WTC11 (cell line): ENCODE data around the gene RABL3. TPM values are rescaled to one million over a fixed set of nuclear protein-coding genes. Genes with fewer than 3 reads are reported as not detected.
A peak's percentile ranks its signal among the peaks of the same experiment; 100 is the strongest.

Experiments
- ATAC-seq: fragments of 200-7000 bp; cut with Tn5 transposase; 2 replicates; pipeline ENCODE4 v1.10.0; 2021; ENCODE audit warnings: mild to moderate bottlenecking, moderate library complexity
- CTCF ChIA-PET: fragments of 300-600 bp; sonication (Branson Sonifier 250); formaldehyde crosslinking; loops from one replicate; lab custom pipeline; 2021; ENCODE audit warnings: antibody characterized with exemption; lab: Charles Lee
- POLR2A ChIA-PET: fragments of 350-600 bp; sonication (Branson Sonifier 250); formaldehyde crosslinking; loops from one replicate; lab custom pipeline; 2021; ENCODE audit warnings: antibody characterized with exemption; lab: Charles Lee
- DNase-seq: peaks from one replicate; pipeline ENCODE4 v3.0.0; 2021; ENCODE audit warnings: low spot score
- H3K27ac Mint-ChIP-seq: 2 replicates; pipeline ENCODE4 v1.8.0; 2021; ENCODE audit warnings: mixed read lengths
- H3K27me3 Mint-ChIP-seq: 2 replicates; pipeline ENCODE4 v1.8.0; 2021; ENCODE audit warnings: low read depth, mild to moderate bottlenecking, moderate library complexity, mixed read lengths
- H3K36me3 Mint-ChIP-seq: 2 replicates; pipeline ENCODE4 v1.8.0; 2021; ENCODE audit warnings: mixed read lengths
- H3K4me1 Mint-ChIP-seq: 2 replicates; pipeline ENCODE4 v1.8.0; 2022; ENCODE audit warnings: mixed read lengths
- H3K4me3 Mint-ChIP-seq: 2 replicates; pipeline ENCODE4 v1.8.0; 2021; ENCODE audit warnings: mild to moderate bottlenecking, moderate library complexity, mixed read lengths
- H3K9me3 Mint-ChIP-seq: 2 replicates; pipeline ENCODE4 v1.8.0; 2021; ENCODE audit warnings: mixed read lengths
- AFF4 ChIP-seq: sonication (generic); formaldehyde crosslinking; IDR thresholded peaks from 2 replicates; pipeline ENCODE4 v1.8.1; 2023; ENCODE audit warnings: mild to moderate bottlenecking, missing genetic modification reagents, borderline replicate concordance
- ATF1 ChIP-seq: sonication (generic); formaldehyde crosslinking; IDR thresholded peaks from 2 replicates; pipeline ENCODE4 v1.8.1; 2023; ENCODE audit warnings: mild to moderate bottlenecking, moderate library complexity, missing genetic modification reagents
- ATF2 ChIP-seq: sonication (generic); formaldehyde crosslinking; IDR thresholded peaks from 2 replicates; pipeline ENCODE4 v1.8.1; 2022; ENCODE audit warnings: low read depth, missing genetic modification reagents, borderline replicate concordance
- ATF6 ChIP-seq: sonication (generic); formaldehyde crosslinking; IDR thresholded peaks from 2 replicates; pipeline ENCODE4 v1.8.1; 2023; ENCODE audit warnings: mild to moderate bottlenecking, missing genetic modification reagents
- E2F5 ChIP-seq: sonication (generic); formaldehyde crosslinking; IDR thresholded peaks from 2 replicates; pipeline ENCODE4 v1.8.1; 2022; ENCODE audit warnings: mild to moderate bottlenecking, moderate library complexity, missing genetic modification reagents
- ELF4 ChIP-seq: sonication (generic); formaldehyde crosslinking; IDR thresholded peaks from 2 replicates; pipeline ENCODE4 v1.8.1; 2022; ENCODE audit warnings: low read depth, mild to moderate bottlenecking, moderate library complexity, missing genetic modification reagents
- FOXP1 ChIP-seq: sonication (generic); formaldehyde crosslinking; IDR thresholded peaks from 2 replicates; pipeline ENCODE4 v1.8.0; 2022; ENCODE audit warnings: missing genetic modification reagents, mild to moderate bottlenecking, moderate library complexity, borderline replicate concordance
- GABPB1 ChIP-seq: sonication (generic); formaldehyde crosslinking; IDR thresholded peaks from 2 replicates; pipeline ENCODE4 v1.8.1; 2023; ENCODE audit warnings: mild to moderate bottlenecking, missing genetic modification reagents
- JUN ChIP-seq: sonication (generic); formaldehyde crosslinking; IDR thresholded peaks from 2 replicates; pipeline ENCODE4 v1.8.0; 2023; ENCODE audit warnings: mild to moderate bottlenecking, missing genetic modification reagents
- SMAD3 ChIP-seq: sonication (generic); formaldehyde crosslinking; IDR thresholded peaks from 2 replicates; pipeline ENCODE4 v1.8.0; 2022; ENCODE audit warnings: missing genetic modification reagents, mild to moderate bottlenecking, borderline replicate concordance
- SMAD4 ChIP-seq: sonication (generic); formaldehyde crosslinking; IDR thresholded peaks from 2 replicates; pipeline ENCODE4 v1.8.0; 2022; ENCODE audit warnings: mild to moderate bottlenecking, missing genetic modification reagents
- ZNF121 ChIP-seq: sonication (generic); formaldehyde crosslinking; IDR thresholded peaks from 2 replicates; pipeline ENCODE4 v1.8.0; 2023; ENCODE audit warnings: missing genetic modification reagents
- ZNF219 ChIP-seq: sonication (generic); formaldehyde crosslinking; IDR thresholded peaks from 2 replicates; pipeline ENCODE4 v1.8.0; 2023; ENCODE audit warnings: missing genetic modification reagents, mild to moderate bottlenecking, borderline replicate concordance
- ZNF396 ChIP-seq: fragments of 250-450 bp; sonication (Bioruptor Pico); IDR thresholded peaks from 2 replicates; pipeline ENCODE4 v1.8.0; 2021; ENCODE audit warnings: mild to moderate bottlenecking, moderate library complexity, borderline replicate concordance
- ZNF416 ChIP-seq: fragments of 250-450 bp; sonication (Bioruptor Pico); IDR thresholded peaks from 2 replicates; pipeline ENCODE4 v1.9.0; 2021; ENCODE audit warnings: mild to moderate bottlenecking, inconsistent platforms
- ZNF423 ChIP-seq: fragments of 250-450 bp; sonication (Bioruptor Pico); IDR thresholded peaks from 2 replicates; pipeline ENCODE4 v2.1.2; 2022; ENCODE audit warnings: mild to moderate bottlenecking, moderate library complexity
- total RNA-seq: library from RNA; stranded (reverse); gene quantifications from 3 replicates; pipeline ENCODE4 v1.2.3, GENCODE V29; 2021

RABL3 gene
- total RNA-seq, 1 experiment from 2014 or later: 18.2 TPM

GRCh38 chr3:120683671-120684301 is 58.5 kb downstream of the RABL3 start (continued):
- TF ChIP-seq ATF2 (CRISPR knock-in tag) (no peak), ZNF219 (CRISPR knock-in tag) (no peak), ZNF423 (CRISPR knock-in tag) (no peak), ZNF416 (CRISPR knock-in tag) (no peak)

- H3K4me1 Mint-ChIP-seq: peaks cover 53% of the 10 kb centered on the region
- ChIA-PET POLR2A (no interaction called here), CTCF (no interaction called here)
- H3K4me3 Mint-ChIP-seq: no peak overlapping the region
- no peak for TF ChIP-seq ATF1 (CRISPR knock-in tag)
- no peak for TF ChIP-seq ZNF121
- no peak for TF ChIP-seq ZNF396
- TF ChIP-seq ELF4: no peak
- TF ChIP-seq E2F5 (CRISPR knock-in tag): no peak
- TF ChIP-seq AFF4 (CRISPR knock-in tag): no peak
- no peak for TF ChIP-seq ATF6 (CRISPR knock-in tag)
- no peak for TF ChIP-seq FOXP1 (CRISPR knock-in tag)
- no peak for TF ChIP-seq JUN (CRISPR knock-in tag)
- no peak for TF ChIP-seq SMAD3 (CRISPR knock-in tag)
- peaks cover 9% of the 10 kb centered on the region for H3K9me3 Mint-ChIP-seq
- no peak for ATAC-seq
- DNase-seq: no peak
- no peaks in the 10 kb centered on the region for H3K27me3 Mint-ChIP-seq
- peaks cover 13% of the 10 kb centered on the region for H3K36me3 Mint-ChIP-seq
- H3K27ac Mint-ChIP-seq: no peak overlapping the region; the same call in 1 of the 2 replicates
These were observed 59.1 kb downstream of the RABL3 start for GRCh38 chr3:120683213-120683612.

GRCh38 chr3:120682095-120682681 is 60.1 kb downstream of the RABL3 start, which contains the start of gene HGD:
Gene HGD, minus strand, starts transcription at chr3:120682239. Its CDS starts 128 bp downstream, at chr3:120682111.
- ATAC-seq (no peak), DNase-seq (no peak)
- TF ChIP-seq SMAD4 (no peak), GABPB1 (CRISPR knock-in tag) (peak; percentile 80)
- Mint-ChIP-seq H3K27ac (peak within 1 kb of the TSS; percentile 78), H3K36me3 (peaks cover 13% of the 10 kb centered on the region), H3K27me3 (no peaks in the 10 kb centered on the region), H3K9me3 (peaks cover 9% of the 10 kb centered on the region), H3K4me1 (peaks cover 61% of the 10 kb centered on the region), H3K4me3 (no peak within 1 kb of the TSS)
- CTCF ChIA-PET: no interaction called here
- POLR2A ChIA-PET: no interaction called here
